ENCODE results near the gene NLRP10.
A peak's percentile ranks its signal among the peaks of the same experiment; 100 is the strongest.

Gene NLRP10

GRCh38 chr11:7983832-7984590 is 18.8 kb upstream of the NLRP10 start:
- Histone ChIP-seq H3K4me3 (ENCODE audit: low read length) (no peak overlapping the region), H3K36me3 (replicated peaks; ENCODE audit: low read depth, low read length) (peaks cover 8% of the 10 kb centered on the region), H3K4me2 (ENCODE audit: low read length) (no peak overlapping the region), H3K4me1 (ENCODE audit: low read length) (peaks cover 27% of the 10 kb centered on the region), H2AFZ (ENCODE audit: low read depth, low read length) (no peak overlapping the region), H3K9me3 (ENCODE audit: insufficient read depth, low read length) (no peaks in the 10 kb centered on the region), H3K27me3 (ENCODE audit: low read depth, low read length) (no peaks in the 10 kb centered on the region), H3K9ac (ENCODE audit: low read length) (no peak overlapping the region), H3K79me2 (ENCODE audit: low read length) (peaks cover 25% of the 10 kb centered on the region), H3K27ac (ENCODE audit: low read length) (no peak overlapping the region), H4K20me1 (ENCODE audit: insufficient read depth, low read length) (no peaks in the 10 kb centered on the region)
- TF ChIP-seq CTCF (IDR thresholded peaks at IDR 0.05; ENCODE audit: low read depth, low read length) (no peak), EZH2phosphoT487 (IDR thresholded peaks at IDR 0.05; ENCODE audit: low read depth) (no peak)

- Histone ChIP-seq H3K9me3 (ENCODE audit: insufficient read depth, low read length) (no peaks in the 10 kb centered on the region), H4K20me1 (ENCODE audit: insufficient read depth, low read length) (no peaks in the 10 kb centered on the region), H3K27me3 (ENCODE audit: low read depth, low read length) (no peaks in the 10 kb centered on the region), H3K9ac (ENCODE audit: low read length) (no peak overlapping the region), H3K79me2 (ENCODE audit: low read length) (peaks cover 11% of the 10 kb centered on the region), H3K27ac (ENCODE audit: low read length) (no peak overlapping the region), H3K4me2 (ENCODE audit: low read length) (no peak overlapping the region), H3K4me1 (ENCODE audit: low read length) (peaks cover 15% of the 10 kb centered on the region), H3K36me3 (replicated peaks; ENCODE audit: low read depth, low read length) (no peaks in the 10 kb centered on the region), H2AFZ (ENCODE audit: low read depth, low read length) (no peak overlapping the region), H3K4me3 (ENCODE audit: low read length) (no peak overlapping the region)
- TF ChIP-seq EZH2phosphoT487 (IDR thresholded peaks at IDR 0.05; ENCODE audit: low read depth) (no peak), CTCF (IDR thresholded peaks at IDR 0.05; ENCODE audit: low read depth, low read length) (no peak)
Measured at GRCh38 chr11:7982582-7983119, 17.4 kb upstream of the NLRP10 start.

- no peak overlapping the region for H3K4me2 ChIP-seq (ENCODE audit: low read length)
- no peak overlapping the region for H2AFZ ChIP-seq (ENCODE audit: low read depth, low read length)
- H3K4me3 ChIP-seq (ENCODE audit: low read length) = no peak overlapping the region
- H3K4me1 ChIP-seq (ENCODE audit: low read length) = peaks cover 15% of the 10 kb centered on the region
- H3K9me3 ChIP-seq (ENCODE audit: insufficient read depth, low read length) = no peaks in the 10 kb centered on the region
- H3K27me3 ChIP-seq (ENCODE audit: low read depth, low read length) = no peaks in the 10 kb centered on the region
- no peaks in the 10 kb centered on the region for H3K36me3 ChIP-seq (replicated peaks; ENCODE audit: low read depth, low read length)
- H4K20me1 ChIP-seq (ENCODE audit: insufficient read depth, low read length) = no peaks in the 10 kb centered on the region
- peaks cover 5% of the 10 kb centered on the region; the same call in 1 of the 2 replicates for H3K79me2 ChIP-seq (ENCODE audit: low read length)
- H3K27ac ChIP-seq (ENCODE audit: low read length) = no peak overlapping the region
- TF ChIP-seq CTCF (IDR thresholded peaks at IDR 0.05; ENCODE audit: low read depth, low read length) = no peak
- TF ChIP-seq EZH2phosphoT487 (IDR thresholded peaks at IDR 0.05; ENCODE audit: low read depth) = no peak
- H3K9ac ChIP-seq (ENCODE audit: low read length) = no peak overlapping the region
Measured at GRCh38 chr11:7981619-7982157, 16.4 kb upstream of the NLRP10 start.

DNA sequence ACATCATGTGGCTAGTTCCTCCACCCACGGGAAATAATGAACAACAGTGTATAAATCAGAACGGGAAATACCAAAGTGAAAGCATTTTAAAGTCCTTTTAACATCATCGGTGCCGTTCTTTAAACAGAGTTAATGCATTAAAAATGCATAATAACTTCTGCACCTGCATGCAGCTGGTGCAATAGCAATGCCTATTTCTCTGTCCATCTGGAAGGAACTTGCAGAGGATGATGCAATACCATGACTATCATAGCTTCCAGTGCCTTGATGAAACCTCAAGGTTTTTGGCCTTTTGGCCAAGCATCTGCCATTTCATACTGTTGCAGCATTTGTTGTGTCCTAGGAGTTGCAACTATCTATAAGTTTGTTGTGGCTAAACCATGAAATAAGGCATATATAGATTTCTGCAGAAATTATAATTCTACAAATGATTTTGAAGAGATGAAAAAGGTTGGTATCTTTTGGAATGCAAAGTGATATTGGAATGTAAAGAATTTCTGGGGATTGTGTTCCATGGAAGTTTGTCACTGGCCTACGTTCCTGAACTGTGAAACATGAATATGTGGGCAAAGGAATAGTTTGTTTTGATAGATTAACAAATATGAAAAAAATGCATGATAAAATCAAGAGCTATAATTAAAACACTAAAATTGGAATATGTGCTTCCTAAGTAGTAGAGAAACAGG is 12.1 kb upstream of the NLRP10 start:
- Histone ChIP-seq H3K36me3 (replicated peaks; ENCODE audit: low read depth, low read length) (no peaks in the 10 kb centered on the region), H3K4me2 (ENCODE audit: low read length) (peak overlapping the region; percentile 30; the same call in 1 of the 2 replicates), H3K27me3 (ENCODE audit: low read depth, low read length) (no peaks in the 10 kb centered on the region), H4K20me1 (ENCODE audit: insufficient read depth, low read length) (no peaks in the 10 kb centered on the region), H3K9ac (ENCODE audit: low read length) (no peak overlapping the region), H3K9me3 (ENCODE audit: insufficient read depth, low read length) (no peaks in the 10 kb centered on the region), H3K4me1 (ENCODE audit: low read length) (peaks cover 3% of the 10 kb centered on the region), H3K79me2 (ENCODE audit: low read length) (no peaks in the 10 kb centered on the region), H2AFZ (ENCODE audit: low read depth, low read length) (no peak overlapping the region), H3K27ac (ENCODE audit: low read length) (no peak overlapping the region), H3K4me3 (ENCODE audit: low read length) (peak overlapping the region; percentile 25; the same call in 1 of the 2 replicates)
- TF ChIP-seq CTCF (IDR thresholded peaks at IDR 0.05; ENCODE audit: low read depth, low read length) (no peak), EZH2phosphoT487 (IDR thresholded peaks at IDR 0.05; ENCODE audit: low read depth) (no peak)

Measured in OCI-LY3 (cell line).